NCI-H2171 treated with DMSO at 0.1 percent for 48 hours (cell line): Measurements from ENCODE around the gene IRX6.

Experiments
- DNase-seq: peaks from one replicate; lab custom pipeline; 2025; lab: John Stamatoyannopoulos, UW

IRX6 gene

GRCh38 chr16:55367866-55368603 lies 44.0 kb downstream of the IRX6 start:
- no peak for DNase-seq

GRCh38 chr16:55369151-55369550 lies 45.1 kb downstream of the IRX6 start:
- no peak for DNase-seq

- peak; percentile 21 for DNase-seq
Observed at GRCh38 chr16:55370762-55371482, 46.9 kb downstream of the IRX6 start.

GRCh38 chr16:55372792-55373488 lies 48.9 kb downstream of the IRX6 start:
- DNase-seq = no peak

- DNase-seq = no peak
Observed at GRCh38 chr16:55373489-55373832, 49.5 kb downstream of the IRX6 start.

GRCh38 chr16:55376045-55376444 lies 52.0 kb downstream of the IRX6 start:
- DNase-seq = no peak

GRCh38 chr16:55376567-55377167 lies 52.7 kb downstream of the IRX6 start:
- DNase-seq = no peak

GRCh38 chr16:55377840-55378239 lies 53.8 kb downstream of the IRX6 start:
- DNase-seq = no peak

GRCh38 chr16:55378616-55379015 lies 54.6 kb downstream of the IRX6 start:
- DNase-seq = no peak

DNA sequence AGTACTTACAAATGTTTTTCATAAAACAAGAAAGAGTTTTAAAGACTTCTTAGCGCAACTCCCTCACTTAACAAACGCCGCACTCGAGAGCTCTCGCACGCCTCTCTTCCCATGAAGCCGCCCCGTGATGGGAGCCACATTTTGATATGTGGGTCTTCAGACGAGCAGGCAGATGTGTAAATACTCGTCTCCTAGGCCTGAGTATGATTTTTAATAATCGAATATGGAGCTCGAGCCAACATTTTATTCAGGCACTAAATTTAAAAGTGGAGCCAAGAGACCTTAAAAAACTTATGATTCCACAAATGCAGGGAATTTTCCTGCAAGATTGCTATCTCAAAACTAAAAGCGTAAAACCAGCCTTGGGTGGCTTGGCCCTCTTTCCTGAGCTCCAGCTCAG lies 55.4 kb downstream of the IRX6 start:
- no peak for DNase-seq

DNA sequence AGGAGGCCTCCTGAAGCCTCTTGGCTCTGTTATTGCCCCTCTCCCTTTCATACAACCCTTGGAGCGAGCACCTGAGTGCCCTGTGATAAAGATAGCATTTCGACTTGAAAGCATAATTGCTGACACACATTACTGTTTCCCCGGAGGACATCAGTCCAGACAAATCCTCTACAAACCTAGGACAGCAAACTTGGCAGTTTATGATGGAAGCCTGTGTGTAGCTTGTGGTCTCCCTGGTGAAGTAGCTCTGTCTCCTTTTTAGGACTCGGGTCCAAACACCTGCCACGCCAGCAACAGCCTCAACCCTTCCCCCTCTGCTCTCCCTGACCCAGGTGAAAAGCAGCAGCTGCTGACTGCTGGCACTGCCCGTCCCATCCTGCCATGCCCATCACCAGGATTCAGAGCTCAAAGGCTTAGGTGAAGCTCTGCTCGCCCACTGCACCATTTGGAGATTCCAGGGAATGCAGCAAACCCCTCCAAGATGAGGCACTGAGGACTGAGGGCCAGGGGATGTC lies 55.9 kb downstream of the IRX6 start:
- DNase-seq = no peak
